Fibroblast of lung (primary cell): ENCODE measurements around the gene ADCY5. TPM values are rescaled to one million over a fixed set of nuclear protein-coding genes. Genes with fewer than 3 reads are reported as not detected.

Experiments
- DNase-seq, 2 donors: peaks; one replicate each; pipeline versions ENCODE4 v3.0.0 to v3.0.0-alpha.2; 2010; ENCODE audit warnings: low read depth in 2 of 2
- H2AFZ ChIP-seq: 2 replicates; pipeline ENCODE4 v1.5.1; 2012; ENCODE audit warnings: low read length, control low read depth, inconsistent platforms
- H3K27ac ChIP-seq: 2 replicates; pipeline ENCODE4 v1.5.1; 2011; ENCODE audit warnings: low read length, control low read depth; ENCODE audit not compliant: insufficient read depth
- H3K27me3 ChIP-seq: 2 replicates; pipeline ENCODE4 v1.5.1; 2011; ENCODE audit warnings: mild to moderate bottlenecking, low read length; ENCODE audit not compliant: control insufficient read depth, insufficient read depth
- H3K36me3 ChIP-seq: 2 replicates; pipeline ENCODE4 v1.5.1; 2011; ENCODE audit warnings: low read length; ENCODE audit not compliant: control insufficient read depth, insufficient read depth
- H3K4me1 ChIP-seq: 2 replicates; pipeline ENCODE4 v1.5.1; 2011; ENCODE audit warnings: low read length; ENCODE audit not compliant: control insufficient read depth, insufficient read depth; ENCODE audit errors: extremely low read depth
- H3K4me2 ChIP-seq: 2 replicates; pipeline ENCODE4 v1.5.1; 2011; ENCODE audit warnings: low read length, control low read depth; ENCODE audit not compliant: insufficient read depth; ENCODE audit errors: extremely low read depth
- H3K4me3 ChIP-seq, 4 experiments: fragments of 200-600 bp in 1 of 4; sonication (generic) in 1 of 4; replicated peaks in 1 of 4; 2 replicates each; pipeline ENCODE4 v1.5.1; 2011 to 2016; ENCODE audit warnings: low read length in 4 of 4, low read depth in 3 of 4, mild to moderate bottlenecking in 3 of 4, control low read depth in 2 of 4, inconsistent platforms in 1 of 4, mixed read lengths in 1 of 4; ENCODE audit not compliant: insufficient read depth in 1 of 4; ENCODE audit errors: control extremely low read depth in 1 of 4
- H3K79me2 ChIP-seq: 2 replicates; pipeline ENCODE4 v1.5.1; 2012; ENCODE audit warnings: mild to moderate bottlenecking, low read length, inconsistent platforms; ENCODE audit not compliant: control insufficient read depth, insufficient read depth
- H3K9ac ChIP-seq: 2 replicates; pipeline ENCODE4 v1.5.1; 2011; ENCODE audit warnings: mild to moderate bottlenecking, low read length, control low read depth; ENCODE audit not compliant: insufficient read depth
- H3K9me3 ChIP-seq: 2 replicates; pipeline ENCODE4 v1.5.1; 2012; ENCODE audit warnings: low read depth, low read length; ENCODE audit not compliant: control insufficient read depth, insufficient read depth
- H4K20me1 ChIP-seq: 2 replicates; pipeline ENCODE4 v1.5.1; 2011; ENCODE audit warnings: low read length; ENCODE audit not compliant: control insufficient read depth, insufficient read depth; ENCODE audit errors: extremely low read depth
- CTCF ChIP-seq, 2 donors: IDR thresholded peaks in 1 of 2; conservative IDR thresholded peaks in 1 of 2; 1 replicate in 1 of 2; 2 replicates in 1 of 2; pipeline ENCODE4 v1.5.1; 2011 to 2012; ENCODE audit warnings: low read length in 2 of 2, control low read depth in 1 of 2, inconsistent platforms in 1 of 2, low read depth in 1 of 2, mild to moderate bottlenecking in 1 of 2
- EZH2 ChIP-seq: IDR thresholded peaks from 2 replicates; pipeline ENCODE4 v1.5.1; 2012; ENCODE audit warnings: low read length, control low read depth, mild to moderate bottlenecking; ENCODE audit errors: missing control alignments
- polyA plus RNA-seq, 2 donors: library from polyadenylated mRNA; depleted of rRNA in 1 of 2; stranded (reverse) in 1 of 2; unstranded in 1 of 2; fragments of >200 nt; gene quantifications; 2 replicates each; pipeline ENCODE4 v1.2.1, GENCODE V29; 2011 to 2012; ENCODE audit warnings: missing spikeins in 1 of 2
- total RNA-seq: library from RNA; depleted of rRNA; stranded (reverse); fragments of >200 nt; gene quantifications from 2 replicates; pipeline ENCODE4 v1.2.1, GENCODE V29; 2014

The ADCY5 gene
- total and polyA plus RNA-seq, 2 donors (not counting 1 experiment from before 2014, with no cell fraction given): 0.11 to 0.50 TPM

GRCh38 chr3:123276346-123277006, 172.4 kb downstream of the ADCY5 start:
- no peaks in the 10 kb centered on the region for H3K9me3 ChIP-seq
- H3K4me2 ChIP-seq: no peak overlapping the region
- H3K36me3 ChIP-seq: no peaks in the 10 kb centered on the region
- no peak overlapping the region for H2AFZ ChIP-seq
- no peaks in the 10 kb centered on the region for H3K79me2 ChIP-seq
- TF ChIP-seq CTCF (conservative IDR thresholded peaks at IDR 0.05 in 1 of 2, IDR thresholded peaks at IDR 0.05 in 1 of 2; ENCODE audit: low read depth in 1 of 2, low read length in 2 of 2) (no peak), EZH2 (no peak)
- no peak overlapping the region for H3K9ac ChIP-seq
- H3K4me3 ChIP-seq: no peak overlapping the region
- H3K4me1 ChIP-seq: peaks cover 3% of the 10 kb centered on the region
- H4K20me1 ChIP-seq: no peaks in the 10 kb centered on the region
- H3K27me3 ChIP-seq: no peaks in the 10 kb centered on the region
- H3K27ac ChIP-seq: no peak overlapping the region
- DNase-seq: no peak

GRCh38 chr3:123275691-123276090, 173.2 kb downstream of the ADCY5 start:
- Histone ChIP-seq H2AFZ (no peak overlapping the region), H3K27me3 (no peaks in the 10 kb centered on the region), H4K20me1 (no peaks in the 10 kb centered on the region), H3K36me3 (no peaks in the 10 kb centered on the region), H3K9ac (no peak overlapping the region), H3K4me2 (no peak overlapping the region), H3K4me1 (peaks cover 3% of the 10 kb centered on the region), H3K79me2 (no peaks in the 10 kb centered on the region), H3K27ac (no peak overlapping the region), H3K9me3 (no peaks in the 10 kb centered on the region), H3K4me3 (no peak overlapping the region)
- TF ChIP-seq CTCF (conservative IDR thresholded peaks at IDR 0.05 in 1 of 2, IDR thresholded peaks at IDR 0.05 in 1 of 2; ENCODE audit: low read depth in 1 of 2, low read length in 2 of 2) (no peak), EZH2 (no peak)
- DNase-seq: peak in 1 of 2 donors; percentile 34

- Histone ChIP-seq H3K4me1 (peaks cover 3% of the 10 kb centered on the region), H3K4me3 (no peak overlapping the region), H2AFZ (no peak overlapping the region), H4K20me1 (no peaks in the 10 kb centered on the region), H3K27me3 (no peaks in the 10 kb centered on the region), H3K9me3 (no peaks in the 10 kb centered on the region), H3K27ac (no peak overlapping the region), H3K4me2 (no peak overlapping the region), H3K9ac (no peak overlapping the region), H3K36me3 (no peaks in the 10 kb centered on the region), H3K79me2 (no peaks in the 10 kb centered on the region)
- TF ChIP-seq EZH2 (no peak), CTCF (conservative IDR thresholded peaks at IDR 0.05 in 1 of 2, IDR thresholded peaks at IDR 0.05 in 1 of 2; ENCODE audit: low read depth in 1 of 2, low read length in 2 of 2) (no peak)
- DNase-seq: peak; percentile 13 to 55
Measured at GRCh38 chr3:123272547-123272946, 176.3 kb downstream of the ADCY5 start.
